Measurements from ENCODE around the gene SPARCL1.

DNA sequence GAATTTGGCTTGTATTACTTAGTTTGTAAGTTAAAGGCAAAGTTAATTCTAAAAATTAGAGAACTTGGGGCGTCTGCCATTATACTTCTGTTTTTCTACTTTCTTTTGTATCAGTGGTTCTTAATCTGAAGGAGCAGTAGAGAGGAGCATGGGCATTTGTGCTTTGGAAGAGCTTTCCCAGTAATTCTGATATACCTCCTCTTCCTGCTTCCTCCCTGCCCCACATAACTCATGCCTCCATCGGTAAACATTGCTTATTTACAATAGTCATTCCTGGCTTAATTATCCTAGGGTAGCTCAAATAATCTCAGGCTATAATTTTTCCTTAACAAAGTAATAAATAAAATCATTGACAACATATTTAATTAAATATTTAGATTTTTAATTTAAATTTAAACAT is 37.1 kb upstream of the SPARCL1 start:
- TF ChIP-seq, protein P1, sequence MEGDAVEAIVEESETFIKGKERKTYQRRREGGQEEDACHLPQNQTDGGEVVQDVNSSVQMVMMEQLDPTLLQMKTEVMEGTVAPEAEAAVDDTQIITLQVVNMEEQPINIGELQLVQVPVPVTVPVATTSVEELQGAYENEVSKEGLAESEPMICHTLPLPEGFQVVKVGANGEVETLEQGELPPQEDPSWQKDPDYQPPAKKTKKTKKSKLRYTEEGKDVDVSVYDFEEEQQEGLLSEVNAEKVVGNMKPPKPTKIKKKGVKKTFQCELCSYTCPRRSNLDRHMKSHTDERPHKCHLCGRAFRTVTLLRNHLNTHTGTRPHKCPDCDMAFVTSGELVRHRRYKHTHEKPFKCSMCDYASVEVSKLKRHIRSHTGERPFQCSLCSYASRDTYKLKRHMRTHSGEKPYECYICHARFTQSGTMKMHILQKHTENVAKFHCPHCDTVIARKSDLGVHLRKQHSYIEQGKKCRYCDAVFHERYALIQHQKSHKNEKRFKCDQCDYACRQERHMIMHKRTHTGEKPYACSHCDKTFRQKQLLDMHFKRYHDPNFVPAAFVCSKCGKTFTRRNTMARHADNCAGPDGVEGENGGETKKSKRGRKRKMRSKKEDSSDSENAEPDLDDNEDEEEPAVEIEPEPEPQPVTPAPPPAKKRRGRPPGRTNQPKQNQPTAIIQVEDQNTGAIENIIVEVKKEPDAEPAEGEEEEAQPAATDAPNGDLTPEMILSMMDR (IDR thresholded peaks at IDR 0.05) = no peak
- TF ChIP-seq, protein P2, sequence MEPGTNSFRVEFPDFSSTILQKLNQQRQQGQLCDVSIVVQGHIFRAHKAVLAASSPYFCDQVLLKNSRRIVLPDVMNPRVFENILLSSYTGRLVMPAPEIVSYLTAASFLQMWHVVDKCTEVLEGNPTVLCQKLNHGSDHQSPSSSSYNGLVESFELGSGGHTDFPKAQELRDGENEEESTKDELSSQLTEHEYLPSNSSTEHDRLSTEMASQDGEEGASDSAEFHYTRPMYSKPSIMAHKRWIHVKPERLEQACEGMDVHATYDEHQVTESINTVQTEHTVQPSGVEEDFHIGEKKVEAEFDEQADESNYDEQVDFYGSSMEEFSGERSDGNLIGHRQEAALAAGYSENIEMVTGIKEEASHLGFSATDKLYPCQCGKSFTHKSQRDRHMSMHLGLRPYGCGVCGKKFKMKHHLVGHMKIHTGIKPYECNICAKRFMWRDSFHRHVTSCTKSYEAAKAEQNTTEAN (CRISPR knock-in tag; IDR thresholded peaks at IDR 0.05) = no peak
- TF ChIP-seq, protein P3, sequence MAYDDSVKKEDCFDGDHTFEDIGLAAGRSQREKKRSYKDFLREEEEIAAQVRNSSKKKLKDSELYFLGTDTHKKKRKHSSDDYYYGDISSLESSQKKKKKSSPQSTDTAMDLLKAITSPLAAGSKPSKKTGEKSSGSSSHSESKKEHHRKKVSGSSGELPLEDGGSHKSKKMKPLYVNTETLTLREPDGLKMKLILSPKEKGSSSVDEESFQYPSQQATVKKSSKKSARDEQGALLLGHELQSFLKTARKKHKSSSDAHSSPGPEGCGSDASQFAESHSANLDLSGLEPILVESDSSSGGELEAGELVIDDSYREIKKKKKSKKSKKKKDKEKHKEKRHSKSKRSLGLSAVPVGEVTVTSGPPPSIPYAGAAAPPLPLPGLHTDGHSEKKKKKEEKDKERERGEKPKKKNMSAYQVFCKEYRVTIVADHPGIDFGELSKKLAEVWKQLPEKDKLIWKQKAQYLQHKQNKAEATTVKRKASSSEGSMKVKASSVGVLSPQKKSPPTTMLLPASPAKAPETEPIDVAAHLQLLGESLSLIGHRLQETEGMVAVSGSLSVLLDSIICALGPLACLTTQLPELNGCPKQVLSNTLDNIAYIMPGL (CRISPR knock-in tag; IDR thresholded peaks at IDR 0.05) = no peak
- TF ChIP-seq, protein P4, sequence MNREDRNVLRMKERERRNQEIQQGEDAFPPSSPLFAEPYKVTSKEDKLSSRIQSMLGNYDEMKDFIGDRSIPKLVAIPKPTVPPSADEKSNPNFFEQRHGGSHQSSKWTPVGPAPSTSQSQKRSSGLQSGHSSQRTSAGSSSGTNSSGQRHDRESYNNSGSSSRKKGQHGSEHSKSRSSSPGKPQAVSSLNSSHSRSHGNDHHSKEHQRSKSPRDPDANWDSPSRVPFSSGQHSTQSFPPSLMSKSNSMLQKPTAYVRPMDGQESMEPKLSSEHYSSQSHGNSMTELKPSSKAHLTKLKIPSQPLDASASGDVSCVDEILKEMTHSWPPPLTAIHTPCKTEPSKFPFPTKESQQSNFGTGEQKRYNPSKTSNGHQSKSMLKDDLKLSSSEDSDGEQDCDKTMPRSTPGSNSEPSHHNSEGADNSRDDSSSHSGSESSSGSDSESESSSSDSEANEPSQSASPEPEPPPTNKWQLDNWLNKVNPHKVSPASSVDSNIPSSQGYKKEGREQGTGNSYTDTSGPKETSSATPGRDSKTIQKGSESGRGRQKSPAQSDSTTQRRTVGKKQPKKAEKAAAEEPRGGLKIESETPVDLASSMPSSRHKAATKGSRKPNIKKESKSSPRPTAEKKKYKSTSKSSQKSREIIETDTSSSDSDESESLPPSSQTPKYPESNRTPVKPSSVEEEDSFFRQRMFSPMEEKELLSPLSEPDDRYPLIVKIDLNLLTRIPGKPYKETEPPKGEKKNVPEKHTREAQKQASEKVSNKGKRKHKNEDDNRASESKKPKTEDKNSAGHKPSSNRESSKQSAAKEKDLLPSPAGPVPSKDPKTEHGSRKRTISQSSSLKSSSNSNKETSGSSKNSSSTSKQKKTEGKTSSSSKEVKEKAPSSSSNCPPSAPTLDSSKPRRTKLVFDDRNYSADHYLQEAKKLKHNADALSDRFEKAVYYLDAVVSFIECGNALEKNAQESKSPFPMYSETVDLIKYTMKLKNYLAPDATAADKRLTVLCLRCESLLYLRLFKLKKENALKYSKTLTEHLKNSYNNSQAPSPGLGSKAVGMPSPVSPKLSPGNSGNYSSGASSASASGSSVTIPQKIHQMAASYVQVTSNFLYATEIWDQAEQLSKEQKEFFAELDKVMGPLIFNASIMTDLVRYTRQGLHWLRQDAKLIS (CRISPR knock-in tag; IDR thresholded peaks at IDR 0.05; ENCODE audit: borderline replicate concordance) = no peak
- TF ChIP-seq ZBTB21 (CRISPR knock-in tag; IDR thresholded peaks at IDR 0.05; ENCODE audit: borderline replicate concordance) (no peak), NR3C1 (CRISPR knock-in tag; conservative IDR thresholded peaks at IDR 0.05; ENCODE audit: low read depth) (no peak), CREB1 (CRISPR knock-in tag; IDR thresholded peaks at IDR 0.05) (no peak), ZNF396 (CRISPR knock-in tag; IDR thresholded peaks at IDR 0.05; ENCODE audit: borderline replicate concordance) (no peak)
- TF ChIP-seq, protein P5, sequence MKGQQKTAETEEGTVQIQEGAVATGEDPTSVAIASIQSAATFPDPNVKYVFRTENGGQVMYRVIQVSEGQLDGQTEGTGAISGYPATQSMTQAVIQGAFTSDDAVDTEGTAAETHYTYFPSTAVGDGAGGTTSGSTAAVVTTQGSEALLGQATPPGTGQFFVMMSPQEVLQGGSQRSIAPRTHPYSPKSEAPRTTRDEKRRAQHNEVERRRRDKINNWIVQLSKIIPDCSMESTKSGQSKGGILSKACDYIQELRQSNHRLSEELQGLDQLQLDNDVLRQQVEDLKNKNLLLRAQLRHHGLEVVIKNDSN (CRISPR knock-in tag; IDR thresholded peaks at IDR 0.05) = no peak
- TF ChIP-seq, protein P6, sequence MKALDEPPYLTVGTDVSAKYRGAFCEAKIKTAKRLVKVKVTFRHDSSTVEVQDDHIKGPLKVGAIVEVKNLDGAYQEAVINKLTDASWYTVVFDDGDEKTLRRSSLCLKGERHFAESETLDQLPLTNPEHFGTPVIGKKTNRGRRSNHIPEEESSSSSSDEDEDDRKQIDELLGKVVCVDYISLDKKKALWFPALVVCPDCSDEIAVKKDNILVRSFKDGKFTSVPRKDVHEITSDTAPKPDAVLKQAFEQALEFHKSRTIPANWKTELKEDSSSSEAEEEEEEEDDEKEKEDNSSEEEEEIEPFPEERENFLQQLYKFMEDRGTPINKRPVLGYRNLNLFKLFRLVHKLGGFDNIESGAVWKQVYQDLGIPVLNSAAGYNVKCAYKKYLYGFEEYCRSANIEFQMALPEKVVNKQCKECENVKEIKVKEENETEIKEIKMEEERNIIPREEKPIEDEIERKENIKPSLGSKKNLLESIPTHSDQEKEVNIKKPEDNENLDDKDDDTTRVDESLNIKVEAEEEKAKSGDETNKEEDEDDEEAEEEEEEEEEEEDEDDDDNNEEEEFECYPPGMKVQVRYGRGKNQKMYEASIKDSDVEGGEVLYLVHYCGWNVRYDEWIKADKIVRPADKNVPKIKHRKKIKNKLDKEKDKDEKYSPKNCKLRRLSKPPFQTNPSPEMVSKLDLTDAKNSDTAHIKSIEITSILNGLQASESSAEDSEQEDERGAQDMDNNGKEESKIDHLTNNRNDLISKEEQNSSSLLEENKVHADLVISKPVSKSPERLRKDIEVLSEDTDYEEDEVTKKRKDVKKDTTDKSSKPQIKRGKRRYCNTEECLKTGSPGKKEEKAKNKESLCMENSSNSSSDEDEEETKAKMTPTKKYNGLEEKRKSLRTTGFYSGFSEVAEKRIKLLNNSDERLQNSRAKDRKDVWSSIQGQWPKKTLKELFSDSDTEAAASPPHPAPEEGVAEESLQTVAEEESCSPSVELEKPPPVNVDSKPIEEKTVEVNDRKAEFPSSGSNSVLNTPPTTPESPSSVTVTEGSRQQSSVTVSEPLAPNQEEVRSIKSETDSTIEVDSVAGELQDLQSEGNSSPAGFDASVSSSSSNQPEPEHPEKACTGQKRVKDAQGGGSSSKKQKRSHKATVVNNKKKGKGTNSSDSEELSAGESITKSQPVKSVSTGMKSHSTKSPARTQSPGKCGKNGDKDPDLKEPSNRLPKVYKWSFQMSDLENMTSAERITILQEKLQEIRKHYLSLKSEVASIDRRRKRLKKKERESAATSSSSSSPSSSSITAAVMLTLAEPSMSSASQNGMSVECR (CRISPR knock-in tag; IDR thresholded peaks at IDR 0.05; ENCODE audit: borderline replicate concordance) = no peak
- TF ChIP-seq, protein P7, sequence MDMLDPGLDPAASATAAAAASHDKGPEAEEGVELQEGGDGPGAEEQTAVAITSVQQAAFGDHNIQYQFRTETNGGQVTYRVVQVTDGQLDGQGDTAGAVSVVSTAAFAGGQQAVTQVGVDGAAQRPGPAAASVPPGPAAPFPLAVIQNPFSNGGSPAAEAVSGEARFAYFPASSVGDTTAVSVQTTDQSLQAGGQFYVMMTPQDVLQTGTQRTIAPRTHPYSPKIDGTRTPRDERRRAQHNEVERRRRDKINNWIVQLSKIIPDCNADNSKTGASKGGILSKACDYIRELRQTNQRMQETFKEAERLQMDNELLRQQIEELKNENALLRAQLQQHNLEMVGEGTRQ (CRISPR knock-in tag; IDR thresholded peaks at IDR 0.05) = no peak
